Fibroblast of lung (primary cell): ENCODE measurements around the gene PLXNA2. TPM values are rescaled to one million over a fixed set of nuclear protein-coding genes. Genes with fewer than 3 reads are reported as not detected.

Source experiments
- DNase-seq, 2 donors: peaks; one replicate each; pipeline versions ENCODE4 v3.0.0 to v3.0.0-alpha.2; 2010; ENCODE audit warnings: low read depth in 2 of 2
- H2AFZ ChIP-seq: 2 replicates; pipeline ENCODE4 v1.5.1; 2012; ENCODE audit warnings: low read length, control low read depth, inconsistent platforms
- H3K27ac ChIP-seq: 2 replicates; pipeline ENCODE4 v1.5.1; 2011; ENCODE audit warnings: low read length, control low read depth; ENCODE audit not compliant: insufficient read depth
- H3K27me3 ChIP-seq: 2 replicates; pipeline ENCODE4 v1.5.1; 2011; ENCODE audit warnings: mild to moderate bottlenecking, low read length; ENCODE audit not compliant: control insufficient read depth, insufficient read depth
- H3K36me3 ChIP-seq: 2 replicates; pipeline ENCODE4 v1.5.1; 2011; ENCODE audit warnings: low read length; ENCODE audit not compliant: control insufficient read depth, insufficient read depth
- H3K4me1 ChIP-seq: 2 replicates; pipeline ENCODE4 v1.5.1; 2011; ENCODE audit warnings: low read length; ENCODE audit not compliant: control insufficient read depth, insufficient read depth; ENCODE audit errors: extremely low read depth
- H3K4me2 ChIP-seq: 2 replicates; pipeline ENCODE4 v1.5.1; 2011; ENCODE audit warnings: low read length, control low read depth; ENCODE audit not compliant: insufficient read depth; ENCODE audit errors: extremely low read depth
- H3K4me3 ChIP-seq, 4 experiments: fragments of 200-600 bp in 1 of 4; sonication (generic) in 1 of 4; replicated peaks in 1 of 4; 2 replicates each; pipeline ENCODE4 v1.5.1; 2011 to 2016; ENCODE audit warnings: low read length in 4 of 4, low read depth in 3 of 4, mild to moderate bottlenecking in 3 of 4, control low read depth in 2 of 4, inconsistent platforms in 1 of 4, mixed read lengths in 1 of 4; ENCODE audit not compliant: insufficient read depth in 1 of 4; ENCODE audit errors: control extremely low read depth in 1 of 4
- H3K79me2 ChIP-seq: 2 replicates; pipeline ENCODE4 v1.5.1; 2012; ENCODE audit warnings: mild to moderate bottlenecking, low read length, inconsistent platforms; ENCODE audit not compliant: control insufficient read depth, insufficient read depth
- H3K9ac ChIP-seq: 2 replicates; pipeline ENCODE4 v1.5.1; 2011; ENCODE audit warnings: mild to moderate bottlenecking, low read length, control low read depth; ENCODE audit not compliant: insufficient read depth
- H3K9me3 ChIP-seq: 2 replicates; pipeline ENCODE4 v1.5.1; 2012; ENCODE audit warnings: low read depth, low read length; ENCODE audit not compliant: control insufficient read depth, insufficient read depth
- H4K20me1 ChIP-seq: 2 replicates; pipeline ENCODE4 v1.5.1; 2011; ENCODE audit warnings: low read length; ENCODE audit not compliant: control insufficient read depth, insufficient read depth; ENCODE audit errors: extremely low read depth
- CTCF ChIP-seq, 2 donors: IDR thresholded peaks in 1 of 2; conservative IDR thresholded peaks in 1 of 2; 1 replicate in 1 of 2; 2 replicates in 1 of 2; pipeline ENCODE4 v1.5.1; 2011 to 2012; ENCODE audit warnings: low read length in 2 of 2, control low read depth in 1 of 2, inconsistent platforms in 1 of 2, low read depth in 1 of 2, mild to moderate bottlenecking in 1 of 2
- EZH2 ChIP-seq: IDR thresholded peaks from 2 replicates; pipeline ENCODE4 v1.5.1; 2012; ENCODE audit warnings: low read length, control low read depth, mild to moderate bottlenecking; ENCODE audit errors: missing control alignments
- polyA plus RNA-seq, 2 donors: library from polyadenylated mRNA; depleted of rRNA in 1 of 2; stranded (reverse) in 1 of 2; unstranded in 1 of 2; fragments of >200 nt; gene quantifications; 2 replicates each; pipeline ENCODE4 v1.2.1, GENCODE V29; 2011 to 2012; ENCODE audit warnings: missing spikeins in 1 of 2
- total RNA-seq: library from RNA; depleted of rRNA; stranded (reverse); fragments of >200 nt; gene quantifications from 2 replicates; pipeline ENCODE4 v1.2.1, GENCODE V29; 2014

Gene PLXNA2
- total and polyA plus RNA-seq, 2 donors (not counting 1 experiment from before 2014, with no cell fraction given): 0.43 to 2.0 TPM

GRCh38 chr1:208178091-208178529, 66.1 kb downstream of the PLXNA2 start:
- peak in 1 of 2 donors; percentile 39 for DNase-seq
- Histone ChIP-seq H2AFZ (no peak overlapping the region), H3K36me3 (no peaks in the 10 kb centered on the region), H4K20me1 (no peaks in the 10 kb centered on the region), H3K4me1 (peaks cover 6% of the 10 kb centered on the region), H3K27me3 (no peaks in the 10 kb centered on the region), H3K4me3 (no peak overlapping the region), H3K79me2 (no peaks in the 10 kb centered on the region), H3K9me3 (no peaks in the 10 kb centered on the region), H3K9ac (no peak overlapping the region), H3K4me2 (no peak overlapping the region), H3K27ac (no peak overlapping the region)
- TF ChIP-seq CTCF (conservative IDR thresholded peaks at IDR 0.05 in 1 of 2, IDR thresholded peaks at IDR 0.05 in 1 of 2; ENCODE audit: low read depth in 1 of 2, low read length in 2 of 2) (no peak), EZH2 (no peak)

- H3K79me2 ChIP-seq: no peaks in the 10 kb centered on the region
- H2AFZ ChIP-seq: no peak overlapping the region
- H3K9me3 ChIP-seq: no peaks in the 10 kb centered on the region
- DNase-seq: peak in 1 of 2 donors; percentile 33
- no peak overlapping the region for H3K4me2 ChIP-seq
- no peak overlapping the region for H3K27ac ChIP-seq
- no peaks in the 10 kb centered on the region for H4K20me1 ChIP-seq
- H3K9ac ChIP-seq: no peak overlapping the region
- no peaks in the 10 kb centered on the region for H3K27me3 ChIP-seq
- H3K4me3 ChIP-seq: no peak overlapping the region
- H3K36me3 ChIP-seq: no peaks in the 10 kb centered on the region
- peaks cover 6% of the 10 kb centered on the region for H3K4me1 ChIP-seq
- TF ChIP-seq CTCF (conservative IDR thresholded peaks at IDR 0.05 in 1 of 2, IDR thresholded peaks at IDR 0.05 in 1 of 2; ENCODE audit: low read depth in 1 of 2, low read length in 2 of 2) (no peak), EZH2 (no peak)
Measured at GRCh38 chr1:208177656-208178055, 66.5 kb downstream of the PLXNA2 start.

- Histone ChIP-seq H3K4me2 (no peak overlapping the region), H3K4me3 (no peak overlapping the region), H4K20me1 (no peaks in the 10 kb centered on the region), H2AFZ (no peak overlapping the region), H3K9me3 (no peaks in the 10 kb centered on the region), H3K79me2 (no peaks in the 10 kb centered on the region), H3K36me3 (no peaks in the 10 kb centered on the region), H3K4me1 (peaks cover 6% of the 10 kb centered on the region), H3K27ac (no peak overlapping the region), H3K27me3 (no peaks in the 10 kb centered on the region), H3K9ac (no peak overlapping the region)
- DNase-seq: no peak
- no peak for TF ChIP-seq CTCF (conservative IDR thresholded peaks at IDR 0.05 in 1 of 2, IDR thresholded peaks at IDR 0.05 in 1 of 2; ENCODE audit: low read depth in 1 of 2, low read length in 2 of 2)
- TF ChIP-seq EZH2: no peak
Measured at GRCh38 chr1:208176649-208177048, 67.5 kb downstream of the PLXNA2 start.
